22Rv1 (cell line): Measurements from ENCODE around the gene ARHGAP8.
"Not testable (repeated sequence)": the region's sequence is repeated elsewhere in the genome, so short reads cannot be mapped to it uniquely, and the experiment has no call there.

Source experiments
- H3K27ac ChIP-seq: fragments of 450-650 bp; 2 replicates; pipeline ENCODE4 v1.5.1; 2017
- ZFX ChIP-seq: fragments of 450-650 bp; IDR thresholded peaks from 2 replicates; pipeline ENCODE4 v1.6.1; 2017; ENCODE audit warnings: antibody characterized with exemption, borderline replicate concordance
- TF ChIP-seq, protein P1 (sequence below): fragments of 450-650 bp; IDR thresholded peaks from 2 replicates; pipeline ENCODE4 v1.5.1; 2017; ENCODE audit warnings: mild to moderate bottlenecking

Gene ARHGAP8

GRCh38 chr22:44892803-44893730, 140.7 kb downstream of the ARHGAP8 start:
- H3K27ac ChIP-seq, result no peak overlapping the region
- TF ChIP-seq ZFX, result no peak
- TF ChIP-seq, protein P1, sequence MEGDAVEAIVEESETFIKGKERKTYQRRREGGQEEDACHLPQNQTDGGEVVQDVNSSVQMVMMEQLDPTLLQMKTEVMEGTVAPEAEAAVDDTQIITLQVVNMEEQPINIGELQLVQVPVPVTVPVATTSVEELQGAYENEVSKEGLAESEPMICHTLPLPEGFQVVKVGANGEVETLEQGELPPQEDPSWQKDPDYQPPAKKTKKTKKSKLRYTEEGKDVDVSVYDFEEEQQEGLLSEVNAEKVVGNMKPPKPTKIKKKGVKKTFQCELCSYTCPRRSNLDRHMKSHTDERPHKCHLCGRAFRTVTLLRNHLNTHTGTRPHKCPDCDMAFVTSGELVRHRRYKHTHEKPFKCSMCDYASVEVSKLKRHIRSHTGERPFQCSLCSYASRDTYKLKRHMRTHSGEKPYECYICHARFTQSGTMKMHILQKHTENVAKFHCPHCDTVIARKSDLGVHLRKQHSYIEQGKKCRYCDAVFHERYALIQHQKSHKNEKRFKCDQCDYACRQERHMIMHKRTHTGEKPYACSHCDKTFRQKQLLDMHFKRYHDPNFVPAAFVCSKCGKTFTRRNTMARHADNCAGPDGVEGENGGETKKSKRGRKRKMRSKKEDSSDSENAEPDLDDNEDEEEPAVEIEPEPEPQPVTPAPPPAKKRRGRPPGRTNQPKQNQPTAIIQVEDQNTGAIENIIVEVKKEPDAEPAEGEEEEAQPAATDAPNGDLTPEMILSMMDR, result no peak

GRCh38 chr22:44893731-44894080, 141.3 kb downstream of the ARHGAP8 start:
- TF ChIP-seq, protein P1, result no peak
- TF ChIP-seq ZFX, result no peak
- no peak overlapping the region for H3K27ac ChIP-seq

DNA sequence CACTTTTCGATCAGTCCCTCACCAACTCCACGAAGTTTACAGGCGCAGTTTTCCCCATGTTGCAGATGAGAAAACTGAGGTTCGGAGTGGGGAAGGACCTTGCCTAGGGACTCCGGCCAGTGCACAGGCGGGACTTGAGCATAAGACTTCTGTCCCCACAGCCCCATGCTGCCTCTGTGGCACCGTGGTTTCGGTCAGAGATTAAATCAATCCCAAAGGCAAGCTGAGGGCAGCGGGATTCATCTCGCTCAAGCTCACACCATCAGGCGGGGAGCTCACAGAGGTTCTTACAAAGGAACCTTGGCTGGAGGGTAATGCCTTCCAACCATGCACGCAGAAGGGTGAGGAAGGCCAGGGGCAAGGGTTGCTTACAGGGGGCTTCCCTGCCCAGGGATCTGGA, 141.9 kb downstream of the ARHGAP8 start:
- TF ChIP-seq, protein P1, result no peak
- TF ChIP-seq ZFX, result no peak

DNA sequence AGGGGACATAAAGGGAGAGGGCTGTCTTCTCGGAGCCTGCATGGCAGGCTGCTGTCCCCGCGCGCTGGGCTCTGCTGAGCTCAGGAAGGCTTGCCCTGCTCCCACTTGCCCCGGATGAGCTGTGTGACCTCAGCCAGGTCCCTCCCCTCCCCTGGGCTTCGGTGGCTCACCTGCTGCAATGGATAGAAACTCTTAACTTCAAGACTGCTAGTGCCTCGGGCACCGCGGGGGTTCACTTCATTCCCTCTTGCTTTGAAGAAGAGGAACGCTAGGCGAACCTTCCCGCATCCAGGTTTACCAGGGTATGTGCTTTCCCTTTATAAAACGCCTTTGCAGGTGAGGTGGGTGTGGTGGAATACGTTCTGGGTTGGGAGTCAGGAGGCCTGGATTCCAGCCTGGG, 142.4 kb downstream of the ARHGAP8 start:
- no peak for TF ChIP-seq ZFX
- TF ChIP-seq, protein P1, result no peak

More for the DNA sequence above, 141.9 kb downstream of the ARHGAP8 start:
- no peak overlapping the region for H3K27ac ChIP-seq

DNA sequence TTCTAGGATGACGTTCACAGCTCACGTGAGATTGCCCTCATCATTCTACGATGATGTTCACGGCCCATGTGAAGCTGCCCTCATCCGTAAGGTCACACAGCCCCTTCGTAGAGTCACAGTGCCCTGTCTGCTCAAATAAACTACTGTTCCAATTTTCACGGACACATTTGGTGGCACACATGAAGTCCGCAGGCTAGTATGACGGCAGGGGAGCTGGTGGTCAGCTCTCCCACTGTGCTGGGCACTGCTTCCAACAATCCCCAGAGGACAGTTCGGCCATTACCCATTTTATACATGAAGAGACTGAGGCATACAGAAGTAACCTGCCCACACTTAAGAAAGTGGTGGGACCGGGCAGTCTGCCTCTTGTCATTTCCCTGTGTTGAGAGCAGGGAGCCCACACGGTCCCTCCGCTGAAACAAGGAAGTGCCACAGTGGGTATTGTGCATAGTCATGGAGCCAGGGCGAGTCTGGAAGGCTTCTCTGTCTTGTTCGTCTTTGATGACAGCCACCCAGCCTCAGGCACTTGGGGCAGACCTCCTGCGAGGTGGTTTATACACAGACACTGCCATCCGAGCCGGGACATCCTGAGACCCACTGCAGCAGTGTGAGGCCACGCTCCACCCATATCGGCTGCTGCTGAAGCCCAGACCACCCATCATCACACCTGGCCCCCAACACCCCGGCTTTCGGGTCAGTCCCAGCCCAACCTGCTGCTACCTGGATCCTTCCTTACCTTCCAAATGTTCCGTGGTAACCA, 143.1 kb downstream of the ARHGAP8 start:
- H3K27ac ChIP-seq, result no peak overlapping the region
- TF ChIP-seq ZFX, result no peak
- TF ChIP-seq, protein P1, result no peak

More for the DNA sequence above, 142.4 kb downstream of the ARHGAP8 start:
- no peak overlapping the region for H3K27ac ChIP-seq

DNA sequence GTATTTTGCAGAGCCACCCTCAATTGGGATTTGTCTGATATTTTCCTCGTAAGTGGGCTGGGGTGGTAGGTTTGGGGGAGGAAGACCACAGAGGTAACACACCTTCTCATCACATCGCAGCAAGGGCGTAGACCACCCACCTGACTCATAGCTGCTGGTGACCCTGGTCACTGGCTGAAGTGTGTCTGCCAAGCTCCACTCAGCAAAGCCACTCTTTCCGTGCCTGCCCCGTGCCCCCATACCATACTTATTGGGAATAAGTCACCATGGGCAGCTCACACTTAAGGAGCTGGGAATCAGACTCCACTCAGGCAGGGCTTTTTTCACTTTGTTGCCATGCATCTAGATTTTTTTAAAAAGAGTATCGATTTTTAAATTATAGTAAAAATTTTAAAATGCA, 145.9 kb downstream of the ARHGAP8 start:
- H3K27ac ChIP-seq, result no peak overlapping the region
- TF ChIP-seq, protein P1, result no peak
- TF ChIP-seq ZFX, result no peak

DNA sequence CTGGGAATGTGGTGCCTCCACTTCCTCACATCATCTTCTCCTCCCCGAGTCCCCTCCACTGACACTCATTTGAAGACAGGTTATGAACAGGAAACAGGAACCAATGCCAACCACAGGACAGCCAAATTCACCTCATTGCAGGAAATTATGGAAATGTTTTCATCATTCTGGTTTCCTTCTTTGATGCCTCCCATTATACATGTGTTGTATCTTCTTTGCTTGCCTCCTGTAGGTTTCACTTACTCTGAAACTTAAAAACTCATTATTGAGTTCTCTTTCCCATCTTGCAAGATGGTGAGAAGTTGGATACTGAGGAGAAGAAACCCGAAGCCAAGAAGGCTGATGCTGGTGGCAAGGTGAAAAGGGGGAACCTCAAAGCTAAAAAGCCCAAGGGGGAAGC, 148.9 kb downstream of the ARHGAP8 start:
- no peak overlapping the region for H3K27ac ChIP-seq
- no peak for TF ChIP-seq ZFX
- TF ChIP-seq, protein P1, result no peak

GRCh38 chr22:44903164-44903563, 150.8 kb downstream of the ARHGAP8 start:
- H3K27ac ChIP-seq, result not testable (repeated sequence)

DNA sequence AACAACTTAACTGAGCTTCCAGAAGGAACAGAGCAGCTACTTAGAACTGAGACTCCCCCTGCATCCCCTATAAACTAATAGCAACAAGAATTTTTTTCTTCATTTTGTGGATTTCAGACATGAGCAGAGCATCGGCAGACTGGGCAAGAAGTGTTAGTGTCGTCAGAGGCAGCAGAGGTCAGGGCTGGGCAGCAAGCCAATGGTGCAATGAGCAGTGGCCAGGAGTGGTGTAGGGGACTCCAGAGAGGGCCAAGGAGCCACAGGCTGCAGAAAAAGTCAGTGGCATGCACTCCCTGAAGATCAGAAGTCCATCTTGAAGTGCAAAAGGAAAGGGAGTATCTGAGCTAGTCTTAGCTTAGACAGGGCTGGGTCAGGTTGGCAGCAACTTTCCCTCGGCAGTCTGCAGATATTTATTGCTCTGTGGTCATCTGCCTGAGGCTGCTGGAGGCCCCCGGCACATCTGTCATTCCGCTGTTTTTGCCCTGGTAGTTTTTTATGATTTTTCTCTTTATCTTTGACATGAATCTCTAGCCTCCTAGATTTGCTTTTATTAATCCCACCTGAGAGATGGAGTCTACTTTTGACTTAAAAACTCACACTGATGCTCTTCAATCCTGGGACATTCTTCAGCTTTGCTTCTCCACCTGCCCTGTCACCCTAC, 152.2 kb downstream of the ARHGAP8 start:
- not testable (repeated sequence) for H3K27ac ChIP-seq
